ENCODE results near the gene PRXL2B.
"Not testable (repeated sequence)": the region's sequence is repeated elsewhere in the genome, so short reads cannot be mapped to it uniquely, and the experiment has no call there.

The PRXL2B gene

DNA sequence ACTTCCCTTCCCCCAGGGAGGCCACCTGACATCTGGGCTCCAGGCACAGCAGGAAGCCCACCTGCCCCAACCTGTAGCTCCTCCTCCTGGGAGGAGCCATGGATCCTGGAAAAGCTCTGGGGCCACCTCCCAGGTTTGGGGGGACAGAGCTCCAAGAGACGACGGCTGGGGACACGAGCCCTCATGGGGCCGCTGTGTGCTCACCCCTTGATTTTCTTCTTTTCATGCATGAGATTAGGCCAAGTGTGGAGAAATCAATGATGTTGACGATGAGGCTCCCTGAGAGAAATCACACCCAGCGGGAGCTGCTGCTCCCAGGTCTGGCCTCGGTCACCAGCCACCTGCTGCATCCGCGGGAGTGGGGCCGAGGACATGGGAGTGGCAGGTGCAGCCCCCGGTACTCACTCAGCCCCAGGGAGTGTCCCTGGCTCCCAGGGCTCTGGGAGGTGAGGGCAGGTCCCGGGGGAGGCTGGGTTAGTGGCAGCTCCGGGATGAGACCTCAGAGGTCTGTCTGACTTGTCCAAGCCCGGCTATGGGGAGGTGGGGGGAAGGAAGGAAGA, 21.7 kb upstream of the PRXL2B start:
- DNase-seq = no peak

GRCh38 chr1:2566101-2567045, 20.2 kb upstream of the PRXL2B start:
- no peak for DNase-seq

DNA sequence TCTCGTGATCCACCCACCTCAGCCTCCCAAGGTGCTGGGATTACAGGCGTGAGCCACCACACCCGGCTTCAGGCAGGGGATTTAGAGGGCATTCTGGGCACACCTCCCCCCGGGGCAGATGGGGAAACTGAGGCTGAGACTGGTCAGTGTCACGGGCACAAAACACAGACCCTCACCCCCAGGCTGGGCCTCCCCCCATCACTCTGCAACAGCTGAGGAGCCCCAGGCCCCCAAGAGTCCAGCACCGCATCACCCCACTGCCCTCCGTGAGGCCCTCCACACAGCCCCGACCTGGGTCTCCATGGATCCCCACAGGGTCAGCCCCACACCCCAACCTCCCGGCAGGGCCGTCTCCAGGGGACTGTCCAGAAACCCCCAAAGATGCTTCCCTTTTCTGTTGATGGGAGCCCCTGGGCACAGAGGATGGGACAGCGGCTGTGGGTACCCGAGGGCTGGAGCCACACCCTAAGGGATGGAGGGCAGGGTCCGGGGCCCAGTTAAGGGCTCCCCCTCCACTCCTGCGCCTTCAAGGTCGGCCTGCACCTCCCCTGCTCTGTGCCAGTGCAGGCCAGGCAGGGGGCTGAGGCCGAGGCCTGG, 19.4 kb upstream of the PRXL2B start:
- no peak for DNase-seq

DNA sequence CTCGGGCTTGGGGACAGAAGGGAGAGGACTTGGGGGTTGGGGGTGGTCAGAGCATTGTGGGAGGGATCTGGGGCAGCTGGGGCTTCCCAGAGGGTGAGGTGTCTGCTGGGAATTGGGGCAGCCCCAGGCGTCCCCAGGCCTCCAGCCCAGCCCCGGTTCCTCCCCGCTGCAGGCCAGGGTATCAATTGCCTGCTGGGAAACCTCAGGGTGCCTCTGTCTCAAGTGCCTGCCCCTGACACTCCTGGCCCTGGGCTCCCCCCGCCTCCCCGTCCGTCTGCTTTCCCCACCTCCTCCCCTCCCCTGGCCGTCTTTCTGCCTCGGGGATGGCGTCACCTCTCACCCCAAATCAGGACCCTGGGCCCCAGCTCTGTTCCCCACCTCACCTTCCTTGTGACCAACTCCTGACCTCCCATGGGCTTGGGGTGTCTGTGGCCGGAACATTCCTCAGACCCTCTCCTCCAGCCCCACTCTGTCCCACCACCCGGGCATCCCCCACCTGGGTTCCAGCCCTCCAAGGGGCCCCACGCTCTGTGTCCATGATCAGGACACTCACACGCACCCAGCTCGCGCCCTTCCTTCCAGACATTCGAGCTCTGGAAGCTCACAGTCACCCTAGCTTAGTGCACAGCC, 18.3 kb upstream of the PRXL2B start:
- not testable (repeated sequence) for DNase-seq

GRCh38 chr1:2569060-2569459, 17.5 kb upstream of the PRXL2B start:
- DNase-seq = no peak

GRCh38 chr1:2569703-2570102, 16.9 kb upstream of the PRXL2B start:
- not testable (repeated sequence) for DNase-seq

DNA sequence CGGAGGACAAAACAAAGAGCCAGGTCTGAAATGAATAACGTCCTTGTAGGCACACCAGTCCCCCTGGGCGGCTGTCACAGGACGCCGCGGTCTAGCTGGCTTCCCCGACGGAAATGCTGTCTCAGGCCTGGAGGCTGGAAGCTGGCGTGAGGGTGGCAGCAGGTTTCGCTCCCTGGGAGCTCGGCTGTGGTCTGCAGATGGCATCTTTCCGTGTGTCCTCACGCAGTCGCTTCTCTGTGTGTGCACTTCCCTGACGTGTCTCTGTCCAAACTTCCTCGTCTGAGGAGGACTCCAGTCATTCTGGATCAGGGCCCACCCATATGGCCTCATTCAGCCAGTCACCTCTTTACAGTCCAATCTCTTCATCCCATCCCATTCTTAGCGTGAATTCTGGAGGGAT, 16.2 kb upstream of the PRXL2B start:
- DNase-seq = no peak

DNA sequence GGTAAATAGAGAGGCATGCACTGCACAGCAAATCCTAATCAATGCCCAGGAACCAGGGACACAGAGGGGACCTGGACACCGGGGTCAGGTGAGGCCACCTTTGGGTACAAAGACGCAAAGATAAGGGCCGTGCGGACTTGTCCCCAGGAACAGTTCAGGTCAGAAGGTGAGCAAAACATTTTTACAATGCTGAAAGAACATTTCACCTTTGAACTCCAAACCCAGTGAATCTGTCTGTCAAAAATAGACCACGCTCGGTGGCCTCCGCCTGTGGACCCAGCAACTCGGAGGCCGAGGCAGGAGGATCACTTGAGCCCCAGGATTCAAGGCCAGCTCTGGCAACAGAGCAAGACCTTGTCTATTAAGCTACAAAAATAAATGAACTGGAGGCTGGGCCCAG, 15.2 kb upstream of the PRXL2B start:
- no peak for DNase-seq

DNA sequence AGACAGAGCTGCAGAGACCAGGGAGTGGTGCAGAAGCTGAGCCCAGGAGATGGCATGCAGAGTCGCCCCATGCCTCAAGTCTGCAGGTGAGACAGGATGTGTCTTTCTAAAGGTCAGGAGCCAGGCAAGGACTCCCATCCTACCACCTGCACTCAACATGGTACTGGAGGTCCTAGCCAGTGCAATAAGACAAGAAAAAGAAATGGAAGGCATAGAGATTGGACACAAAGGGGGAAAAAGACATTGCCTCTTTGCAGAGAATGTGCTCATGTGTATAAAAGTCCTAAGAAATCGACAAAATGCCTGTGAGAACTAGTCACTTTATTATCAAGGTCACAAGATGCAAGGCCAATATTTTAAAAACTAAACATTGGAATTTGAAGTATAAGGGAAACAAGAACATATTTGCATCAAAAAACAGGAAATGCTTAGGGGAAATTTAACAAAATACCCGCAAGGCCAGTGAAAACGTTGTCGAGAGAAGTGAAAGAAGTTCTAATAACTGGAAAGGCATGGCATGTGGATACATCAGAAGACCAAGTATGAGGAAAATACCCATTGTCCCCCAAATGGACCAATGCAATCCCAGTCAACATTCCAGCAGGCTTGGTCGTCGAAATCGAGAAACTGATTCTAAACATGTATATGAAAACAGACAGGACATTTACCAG, 13.2 kb upstream of the PRXL2B start:
- DNase-seq = no peak

DNA sequence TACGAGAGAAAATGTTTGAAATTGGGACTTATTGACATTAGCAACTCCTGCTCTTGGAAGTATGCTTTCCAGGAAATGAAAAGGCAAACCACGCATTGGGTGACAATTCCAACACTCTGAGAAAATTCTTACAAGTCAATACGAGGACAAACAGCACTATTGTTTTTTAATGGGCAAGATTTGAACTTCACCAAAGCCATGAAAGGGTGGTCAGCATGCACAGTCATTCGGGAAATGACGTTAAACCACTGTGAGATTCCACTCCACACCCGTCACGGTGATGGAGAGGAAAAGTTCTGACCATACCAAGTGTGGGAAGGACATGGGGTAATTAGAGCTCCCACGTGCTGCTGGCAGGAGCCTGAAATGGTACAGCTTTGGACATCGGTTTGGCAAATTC, 12.2 kb upstream of the PRXL2B start:
- no peak for DNase-seq

- no peak for DNase-seq
Measured at GRCh38 chr1:2575801-2576663, 10.5 kb upstream of the PRXL2B start.

- DNase-seq = not testable (repeated sequence)
Measured at GRCh38 chr1:2577565-2578075, 9.0 kb upstream of the PRXL2B start.

DNA sequence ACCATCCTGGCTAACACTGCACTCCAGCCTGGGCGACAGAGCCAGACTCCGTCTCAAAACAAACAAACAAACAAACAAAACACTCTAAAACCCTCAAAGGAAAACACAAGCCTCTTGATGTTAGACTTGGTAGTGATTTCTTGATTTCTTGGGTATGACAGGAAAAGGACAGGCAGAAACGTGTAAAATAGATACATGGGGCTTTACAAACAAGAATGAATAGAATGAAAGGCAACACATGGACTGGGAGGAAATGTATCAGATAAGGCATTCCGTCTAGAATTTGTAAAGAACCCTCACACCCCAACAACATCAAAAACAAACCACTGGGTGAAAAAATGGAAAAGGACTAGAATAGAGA, 7.8 kb upstream of the PRXL2B start:
- DNase-seq = no peak

- DNase-seq = no peak
Measured at GRCh38 chr1:2580691-2581090, 5.9 kb upstream of the PRXL2B start.

DNA sequence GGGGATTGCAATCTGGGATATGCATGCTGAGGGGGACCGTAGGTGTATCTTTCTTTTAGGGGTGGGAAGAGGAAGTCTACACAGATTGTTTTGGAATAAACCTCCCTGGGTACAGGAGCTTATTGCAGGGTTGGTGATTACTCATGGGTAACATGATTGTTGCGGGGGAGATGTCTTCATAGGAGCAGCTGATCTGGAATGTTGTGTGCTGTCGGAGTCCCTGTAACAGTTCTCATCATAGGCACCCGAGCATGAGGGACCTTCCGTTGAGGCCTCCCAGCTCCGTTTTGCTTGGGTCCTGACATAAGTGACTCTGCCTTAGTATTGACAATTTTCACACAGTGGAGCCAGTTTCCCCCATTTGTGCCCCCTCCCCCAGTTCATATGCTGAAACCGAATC, 4.2 kb upstream of the PRXL2B start:
- DNase-seq = no peak

DNA sequence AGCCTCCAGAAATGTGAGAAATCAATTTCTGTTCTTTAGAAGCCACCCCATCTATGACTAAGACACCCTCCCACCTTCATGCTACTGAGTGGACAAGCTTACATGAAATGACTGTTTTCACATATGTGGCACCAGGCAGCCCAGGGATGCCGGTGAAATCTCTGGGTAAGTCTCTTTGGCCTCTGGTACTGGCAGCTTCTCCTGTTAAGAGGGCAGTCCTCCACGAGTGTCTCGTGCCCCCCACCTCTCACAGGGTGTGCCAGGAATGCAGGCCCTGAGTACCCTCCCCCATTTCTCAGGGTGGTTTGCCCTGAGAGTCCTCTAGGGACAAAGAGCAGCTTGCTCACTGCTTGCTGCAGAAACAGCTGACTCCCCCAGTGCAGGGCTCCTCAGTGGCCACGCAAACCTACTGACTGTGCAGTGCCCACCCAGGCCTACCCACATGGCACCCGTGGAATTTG, 3.2 kb upstream of the PRXL2B start:
- no peak for DNase-seq

DNA sequence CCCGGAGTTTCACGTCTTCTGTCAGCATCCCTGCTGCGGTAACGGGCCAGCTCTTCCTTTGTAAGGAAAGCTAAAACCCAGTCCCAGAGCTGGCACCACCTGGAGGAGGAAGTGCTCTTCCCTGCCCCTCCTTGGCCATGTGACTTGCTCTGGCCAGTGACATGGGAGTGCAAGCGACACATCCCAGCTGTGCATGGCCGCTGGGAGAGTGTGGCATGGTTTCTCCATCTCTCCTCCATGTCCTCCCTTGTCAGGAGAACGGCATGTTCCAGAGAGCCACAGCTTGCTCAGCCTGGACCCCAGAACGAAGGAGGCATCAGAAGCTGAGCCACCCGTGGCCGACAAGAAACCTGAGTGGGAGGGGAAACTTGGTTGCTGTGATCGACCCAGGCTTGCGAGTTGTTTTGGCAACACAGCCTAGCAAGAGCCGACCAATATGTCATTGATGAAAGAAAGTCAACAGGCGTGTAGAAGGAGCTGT, 2.7 kb upstream of the PRXL2B start:
- DNase-seq = no peak

GRCh38 chr1:2584686-2585317, 1.8 kb upstream of the PRXL2B start:
- DNase-seq = no peak

GRCh38 chr1:2585318-2586092, 1.1 kb upstream of the PRXL2B start:
- peak; percentile 63 for DNase-seq

All from left hindlimb (tissue), 1 donor.